Fibroblast of pulmonary artery (primary cell): ENCODE data around the gene C5AR1.
"Not testable (repeated sequence)": the region's sequence is repeated elsewhere in the genome, so short reads cannot be mapped to it uniquely, and the experiment has no call there.

Experiments
- DNase-seq: peaks from one replicate; pipeline ENCODE4 v3.0.0-alpha.2; 2010; ENCODE audit warnings: low read depth
- H3K4me3 ChIP-seq: replicated peaks from 2 replicates; pipeline ENCODE4 v1.5.1; 2011; ENCODE audit warnings: low read depth, mild to moderate bottlenecking, control low read depth, low read length, moderate library complexity
- TF ChIP-seq, protein P1 (sequence below): IDR thresholded peaks from 2 replicates; pipeline ENCODE4 v1.5.1; 2011; ENCODE audit warnings: mild to moderate bottlenecking, control low read depth, low read length, inconsistent platforms; ENCODE audit errors: missing control alignments

Gene C5AR1

DNA sequence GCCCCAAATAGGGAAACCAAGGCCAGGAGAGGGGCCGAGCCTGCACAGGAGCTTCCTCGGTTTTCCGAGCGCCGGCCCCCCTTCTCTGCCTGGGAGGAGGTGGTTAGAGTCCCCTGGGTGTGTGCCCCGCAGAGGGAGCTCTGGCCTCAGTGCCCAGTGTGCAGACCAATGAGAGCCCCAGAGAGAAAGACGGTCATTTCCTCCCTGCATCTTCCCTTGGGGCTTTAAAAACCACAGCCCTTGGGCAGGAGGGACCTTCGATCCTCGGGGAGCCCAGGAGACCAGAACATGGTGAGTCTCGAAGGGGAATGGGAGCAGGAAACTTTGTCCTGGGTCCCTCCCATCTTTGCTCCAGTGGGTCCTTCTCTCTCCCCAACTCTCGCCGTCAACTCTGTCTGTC lies at the start of gene C5AR1:
Gene C5AR1 (plus strand): TSS at position 254 of the 400 bp plus-strand sequence. CDS start 35 bp downstream, at position 289.
- DNase-seq: no peak
- TF ChIP-seq, protein P1, sequence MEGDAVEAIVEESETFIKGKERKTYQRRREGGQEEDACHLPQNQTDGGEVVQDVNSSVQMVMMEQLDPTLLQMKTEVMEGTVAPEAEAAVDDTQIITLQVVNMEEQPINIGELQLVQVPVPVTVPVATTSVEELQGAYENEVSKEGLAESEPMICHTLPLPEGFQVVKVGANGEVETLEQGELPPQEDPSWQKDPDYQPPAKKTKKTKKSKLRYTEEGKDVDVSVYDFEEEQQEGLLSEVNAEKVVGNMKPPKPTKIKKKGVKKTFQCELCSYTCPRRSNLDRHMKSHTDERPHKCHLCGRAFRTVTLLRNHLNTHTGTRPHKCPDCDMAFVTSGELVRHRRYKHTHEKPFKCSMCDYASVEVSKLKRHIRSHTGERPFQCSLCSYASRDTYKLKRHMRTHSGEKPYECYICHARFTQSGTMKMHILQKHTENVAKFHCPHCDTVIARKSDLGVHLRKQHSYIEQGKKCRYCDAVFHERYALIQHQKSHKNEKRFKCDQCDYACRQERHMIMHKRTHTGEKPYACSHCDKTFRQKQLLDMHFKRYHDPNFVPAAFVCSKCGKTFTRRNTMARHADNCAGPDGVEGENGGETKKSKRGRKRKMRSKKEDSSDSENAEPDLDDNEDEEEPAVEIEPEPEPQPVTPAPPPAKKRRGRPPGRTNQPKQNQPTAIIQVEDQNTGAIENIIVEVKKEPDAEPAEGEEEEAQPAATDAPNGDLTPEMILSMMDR: no peak
- no peak within 1 kb of the TSS for H3K4me3 ChIP-seq

DNA sequence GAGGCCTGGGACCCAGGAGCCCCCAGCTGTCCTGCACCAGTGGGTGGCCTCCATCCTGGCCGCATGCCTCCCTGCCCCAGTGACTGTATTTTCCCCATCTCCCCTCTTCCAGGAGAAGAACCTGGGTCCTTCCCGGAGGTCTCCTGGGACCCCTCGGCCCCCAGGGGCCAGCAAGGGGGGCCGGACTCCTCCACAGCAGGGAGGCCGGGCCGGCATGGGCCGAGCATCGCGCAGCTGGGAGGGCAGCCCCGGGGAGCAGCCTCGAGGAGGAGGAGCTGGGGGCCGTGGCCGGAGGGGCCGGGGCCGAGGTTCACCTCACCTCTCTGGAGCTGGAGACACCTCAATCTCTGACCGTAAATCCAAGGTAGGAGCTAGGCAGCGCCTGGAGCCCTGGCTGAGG lies 49.2 kb upstream of the C5AR1 start:
- DNase-seq: no peak
- H3K4me3 ChIP-seq: no peak overlapping the region
- TF ChIP-seq, protein P1: no peak

DNA sequence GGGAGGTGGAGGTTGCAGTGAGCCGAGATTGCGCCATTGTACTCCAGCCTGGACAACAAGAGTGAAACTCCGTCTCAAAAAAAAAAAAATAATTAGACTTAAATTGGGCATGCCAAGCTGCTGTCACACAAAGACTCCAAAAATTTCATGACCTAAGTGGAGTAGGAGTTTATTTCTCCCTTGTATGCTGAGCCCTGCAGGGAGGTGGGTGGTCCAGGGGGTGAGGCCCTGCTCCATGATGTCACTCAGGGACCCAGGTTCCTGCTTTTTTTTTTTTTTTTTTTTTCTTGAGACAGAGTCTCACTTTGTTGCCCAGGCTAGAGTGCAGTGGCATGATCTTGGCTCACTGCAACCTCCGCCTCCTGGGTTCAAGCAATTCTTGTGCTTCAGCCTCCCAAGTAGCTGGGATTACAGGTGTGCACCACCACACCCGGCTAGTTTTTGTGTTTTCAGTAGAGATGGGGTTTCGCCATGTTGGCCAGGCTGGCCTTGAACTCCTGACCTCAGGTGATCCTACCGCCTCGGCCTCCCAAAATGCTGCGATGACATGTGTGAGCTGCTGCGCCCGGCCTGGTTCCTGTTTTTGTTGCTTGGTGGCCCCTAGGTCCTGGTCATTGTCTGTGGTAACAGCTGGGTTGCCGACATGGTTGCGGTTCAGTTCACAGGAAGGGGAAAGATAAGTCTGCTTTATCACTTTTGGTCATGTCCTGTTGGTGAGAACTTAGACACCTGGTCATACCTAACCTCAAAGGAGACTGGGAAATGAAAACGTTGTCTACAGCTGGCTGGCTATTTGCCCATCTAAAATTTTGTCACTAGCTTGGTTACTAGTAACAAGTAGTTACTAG lies 47.5 kb upstream of the C5AR1 start:
- not testable (repeated sequence) for DNase-seq

GRCh38 chr19:47264629-47265028 lies 45.0 kb upstream of the C5AR1 start:
- no peak overlapping the region for H3K4me3 ChIP-seq
- no peak for DNase-seq
- TF ChIP-seq, protein P1: no peak

More for the DNA sequence above, 47.5 kb upstream of the C5AR1 start:
- not testable (repeated sequence) for H3K4me3 ChIP-seq

- no peak for DNase-seq
- TF ChIP-seq, protein P1: no peak
- no peak overlapping the region for H3K4me3 ChIP-seq
Observed at GRCh38 chr19:47266401-47266941, 43.2 kb upstream of the C5AR1 start.

GRCh38 chr19:47267350-47267759 lies 42.3 kb upstream of the C5AR1 start:
- TF ChIP-seq, protein P1: no peak
- no peak overlapping the region for H3K4me3 ChIP-seq
- no peak for DNase-seq

GRCh38 chr19:47268028-47268427 lies 41.6 kb upstream of the C5AR1 start:
- H3K4me3 ChIP-seq: no peak overlapping the region
- no peak for DNase-seq
- TF ChIP-seq, protein P1: no peak
